HepG2 (cell line): ENCODE measurements around the gene VPREB3. TPM values are rescaled to one million over a fixed set of nuclear protein-coding genes. Genes with fewer than 3 reads are reported as not detected.
A peak's percentile ranks its signal among the peaks of the same experiment; 100 is the strongest.

Experiments
- ATAC-seq: fragments of 200-7000 bp; cut with Tn5 transposase; 3 replicates; pipeline ENCODE4 v1.9.1; 2020; ENCODE audit warnings: mild to moderate bottlenecking, moderate library complexity
- BruUV-seq: library from RNA; stranded (reverse); fragments of 400-500 nt; replicated peaks from 2 replicates; lab custom pipeline; 2021; lab: Mats Ljungman, UMichigan
- CTCF ChIA-PET: fragments of 300-600 bp; formaldehyde crosslinking; extraction: SDS; loops from one replicate; lab custom pipeline; 2021; ENCODE audit warnings: low total read pairs, inconsistent platforms, low intra/inter-chr PET ratio; lab: Yijun Ruan, JAX
- POLR2A ChIA-PET: fragments of 350-600 bp; sonication (Branson Sonifier 250); formaldehyde crosslinking; loops from one replicate; lab custom pipeline; 2020; ENCODE audit warnings: antibody characterized with exemption, inconsistent platforms; lab: Yijun Ruan, JAX
- DNase-seq: peaks from one replicate; pipeline ENCODE4 v3.0.0-alpha.2; 2015; ENCODE audit warnings: low spot score
- FAIRE-seq: peaks from 3 replicates; lab custom pipeline; 2011; peaks lifted over from hg19 to GRCh38; lab: Jason Lieb, UNC
- H2AFZ ChIP-seq: one replicate; pipeline ENCODE4 v1.6.1; 2011; ENCODE audit warnings: low read length, inconsistent platforms
- H3K27ac ChIP-seq: fragments of 300-600 bp; 3 replicates; pipeline ENCODE4 v1.8.0; 2011; ENCODE audit warnings: mixed run types, mild to moderate bottlenecking, mixed read lengths, low read length, inconsistent platforms; ENCODE audit not compliant: insufficient read depth; ENCODE audit errors: extremely low read length
- H3K27me3 ChIP-seq, 2 experiments: fragments of 200-600 bp in 1 of 2; 2 replicates in 1 of 2; 3 replicates in 1 of 2; pipeline versions ENCODE4 v1.6.0 to v1.8.0; 2011; ENCODE audit warnings: low read length in 2 of 2, mild to moderate bottlenecking in 2 of 2, moderate library complexity in 2 of 2, inconsistent platforms in 1 of 2; ENCODE audit not compliant: insufficient read depth in 2 of 2, control insufficient read depth in 1 of 2
- H3K36me3 ChIP-seq, 2 experiments: fragments of 200-600 bp in 1 of 2; replicated peaks in 1 of 2; 2 replicates in 1 of 2; 3 replicates in 1 of 2; pipeline versions ENCODE4 v1.5.1 to v1.8.0; 2011; ENCODE audit warnings: low read length in 2 of 2, inconsistent platforms in 1 of 2; ENCODE audit not compliant: insufficient read depth in 2 of 2, control insufficient read depth in 1 of 2
- H3K4me1 ChIP-seq: 2 replicates; pipeline ENCODE4 v1.5.1; 2012; ENCODE audit warnings: low read length, inconsistent platforms; ENCODE audit not compliant: insufficient read depth
- H3K4me2 ChIP-seq: 2 replicates; pipeline ENCODE4 v1.6.0; 2011; ENCODE audit warnings: low read depth, low read length, inconsistent platforms
- H3K4me3 ChIP-seq, 3 experiments: fragments of 200-600 bp in 1 of 3; sonication (generic), shearing (Covaris generic) in 1 of 3; replicated peaks in 1 of 3; 2 replicates each; pipeline ENCODE4 v1.5.1; 2011 to 2016; ENCODE audit warnings: low read length in 3 of 3, inconsistent platforms in 2 of 3, low read depth in 2 of 3, mild to moderate bottlenecking in 2 of 3, control low read depth in 1 of 3, mixed read lengths in 1 of 3; ENCODE audit not compliant: insufficient read depth in 1 of 3
- H3K79me2 ChIP-seq: one replicate; pipeline ENCODE4 v1.6.1; 2011; ENCODE audit warnings: low read length, inconsistent platforms; ENCODE audit not compliant: insufficient read depth
- H3K9ac ChIP-seq: 2 replicates; pipeline ENCODE4 v1.6.0; 2011; ENCODE audit warnings: mild to moderate bottlenecking, low read depth, low read length, inconsistent platforms; ENCODE audit not compliant: insufficient read depth
- H3K9me3 ChIP-seq: 2 replicates; pipeline ENCODE4 v1.5.1; 2012; ENCODE audit warnings: mild to moderate bottlenecking, low read length
- H4K20me1 ChIP-seq: 2 replicates; pipeline ENCODE4 v1.6.0; 2011; ENCODE audit warnings: inconsistent platforms, mild to moderate bottlenecking, low read length, moderate library complexity; ENCODE audit not compliant: insufficient read depth
- ASH2L ChIP-seq: fragments of 300-600, 200-600 bp; sonication (generic); IDR thresholded peaks from 2 replicates; pipeline ENCODE4 v1.7.0; 2017; ENCODE audit warnings: low read depth, mild to moderate bottlenecking, moderate library complexity, mixed read lengths, low read length; ENCODE audit not compliant: insufficient read length
- FOXP4 ChIP-seq: sonication (generic); formaldehyde crosslinking; IDR thresholded peaks from 2 replicates; pipeline ENCODE4 v1.4.0; 2020; ENCODE audit warnings: missing genetic modification reagents
- HDAC1 ChIP-seq: sonication (generic); formaldehyde crosslinking; IDR thresholded peaks from 2 replicates; pipeline ENCODE4 v1.5.1; 2020; ENCODE audit warnings: mild to moderate bottlenecking, missing genetic modification reagents
- NONO ChIP-seq, 2 experiments: fragments of 450-650 bp in 1 of 2; sonication (generic) in 1 of 2; formaldehyde crosslinking in 1 of 2; IDR thresholded peaks in 1 of 2; conservative IDR thresholded peaks in 1 of 2; 2 replicates each; pipeline versions ENCODE4 v1.6.1 to v1.8.0; 2017 to 2022; ENCODE audit warnings: mild to moderate bottlenecking in 1 of 2, missing genetic modification reagents in 1 of 2, moderate library complexity in 1 of 2
- PRDM15 ChIP-seq: sonication (generic); formaldehyde crosslinking; IDR thresholded peaks from 2 replicates; pipeline ENCODE4 v1.4.0; 2020; ENCODE audit warnings: missing genetic modification reagents
- SNAPC2 ChIP-seq: sonication (generic); formaldehyde crosslinking; IDR thresholded peaks from 2 replicates; pipeline ENCODE4 v1.8.1; 2022; ENCODE audit warnings: mild to moderate bottlenecking, missing genetic modification reagents
- SOX6 ChIP-seq, 2 experiments: fragments of 450-650 bp in 1 of 2; sonication (generic) in 1 of 2; formaldehyde crosslinking in 1 of 2; IDR thresholded peaks; 2 replicates each; pipeline versions ENCODE4 v1.4.0 to v1.6.1; 2017 to 2020; ENCODE audit warnings: antibody characterized with exemption in 1 of 2, mild to moderate bottlenecking in 1 of 2, missing genetic modification reagents in 1 of 2
- SRSF1 ChIP-seq: fragments of 200-400 bp; formaldehyde crosslinking; optimal IDR thresholded peaks from 2 replicates; pipeline ENCODE3; 2017; ENCODE audit warnings: mild to moderate bottlenecking, low read depth, low read length, moderate library complexity
- ZNF770 ChIP-seq: sonication (generic); formaldehyde crosslinking; IDR thresholded peaks from 2 replicates; pipeline ENCODE4 v1.5.0; 2020; ENCODE audit warnings: mild to moderate bottlenecking, missing genetic modification reagents
- ZSCAN30 ChIP-seq: sonication (generic); formaldehyde crosslinking; IDR thresholded peaks from 2 replicates; pipeline ENCODE4 v1.5.0; 2020; ENCODE audit warnings: mild to moderate bottlenecking, missing genetic modification reagents
- WGBS: methylation state at CpG from one replicate; pipeline ENCODE4 v1.1.6; 2017; ENCODE audit warnings: low lambda C conversion rate; 5-methylcytosine and 5-hydroxymethylcytosine counted together
- in situ Hi-C: cut with HindIII; loops from 2 replicates; pipeline ENCODE4 v1.10.0; 2017; ENCODE audit warnings: low pct_unique_long_range_greater_than_20kb; ENCODE audit not compliant: extremely low pct_ligation_motif_present
- intact Hi-C: fragments of 100-400 bp; cut with micrococcal nuclease; formaldehyde crosslinking; loops from one replicate; pipeline ENCODE4 v1.10.0; 2022; ENCODE audit not compliant: unreplicated experiment
- polyA plus RNA-seq, 8 experiments: library from polyadenylated mRNA; depleted of rRNA in 3 of 8; stranded (reverse) in 7 of 8; unstranded in 1 of 8; fragments of >200 nt; fragmentation: Illumina TruSeq in 4 of 8; extraction: Trizol in 4 of 8; gene quantifications; 2 replicates each; pipeline versions ENCODE4 v1.2.1 to v1.2.3, GENCODE V29; 2011 to 2016; ENCODE audit warnings: low read depth in 4 of 8, missing spikeins in 1 of 8, mixed read lengths in 1 of 8; ENCODE audit not compliant: insufficient read depth in 1 of 8
- total RNA-seq, 5 experiments: library from RNA; depleted of rRNA; stranded (reverse); fragments of >200 nt; fragmentation: Illumina TruSeq; extraction: Trizol; gene quantifications; 2 replicates each; pipeline ENCODE4 v1.2.3, GENCODE V29; 2016; ENCODE audit warnings: low read depth in 1 of 5

Gene VPREB3
- total and polyA plus RNA-seq, 2 of the 13 experiments (the other 11 are each of a cell fraction or from before 2014, with no cell fraction given): 0.22 TPM; not detected in 1

- Histone ChIP-seq H3K27me3 (no peaks in the 10 kb centered on the region), H3K36me3 (peaks cover 9 to 13% of the 10 kb centered on the region in 2 experiments; a peak in 4 of 5 replicates), H4K20me1 (peaks cover 23% of the 10 kb centered on the region), H3K4me2 (peak overlapping the region; percentile 99), H3K4me3 (peak overlapping the region; percentile 84 to 92 (median 90)), H3K9ac (peak overlapping the region; percentile 99), H3K9me3 (no peaks in the 10 kb centered on the region), H3K4me1 (peaks cover 65% of the 10 kb centered on the region), H2AFZ (no peak overlapping the region), H3K27ac (peak overlapping the region; percentile 99), H3K79me2 (peaks cover 49% of the 10 kb centered on the region)
- DNase-seq (no peak), FAIRE-seq (no peak), ATAC-seq (no peak)
- BruUV-seq: no TSS peak
- in situ Hi-C loops: no loop called here
- ChIA-PET CTCF (no interaction called here), POLR2A (interaction anchor here (1.0 to 7.1 kb wide), 5 partner anchors 12 to 70 kb away, joined by 3 to 201 read pairs (median 10); partner anchors contain the start of genes CHCHD10, MMP11 and SLC2A11)
- WGBS: 3% methylated on average over 5 of the region's 5 CpGs
- intact Hi-C loops: loop anchor here (5.0 kb wide), 1 partner anchor 70 kb away; the partner anchor contains the start of gene SLC2A11
- TF ChIP-seq ZNF770 (CRISPR knock-in tag) (no peak), FOXP4 (CRISPR knock-in tag) (0 out of 2 replicates have a peak, but pooled peaks have one; percentile 4), PRDM15 (CRISPR knock-in tag) (peak; percentile 59; the same call in 1 of the 2 replicates), NONO (IDR thresholded peaks at IDR 0.05) (no peak), NONO (CRISPR knock-in tag; conservative IDR thresholded peaks at IDR 0.05) (no peak), ZSCAN30 (CRISPR knock-in tag) (0 out of 2 replicates have a peak, but pooled peaks have one; percentile 54), ASH2L (peak; percentile 9), SOX6 (IDR thresholded peaks at IDR 0.05) (no peak), SOX6 (CRISPR knock-in tag; IDR thresholded peaks at IDR 0.05) (peak; percentile 6), SRSF1 (no peak), HDAC1 (CRISPR knock-in tag) (0 out of 2 replicates have a peak, but pooled peaks have one; percentile 2), SNAPC2 (no peak)
These were observed 33.3 kb upstream of the VPREB3 start for GRCh38 chr22:23787600-23787896.
